ENCODE measurements around the gene KIF24.

The KIF24 gene

DNA sequence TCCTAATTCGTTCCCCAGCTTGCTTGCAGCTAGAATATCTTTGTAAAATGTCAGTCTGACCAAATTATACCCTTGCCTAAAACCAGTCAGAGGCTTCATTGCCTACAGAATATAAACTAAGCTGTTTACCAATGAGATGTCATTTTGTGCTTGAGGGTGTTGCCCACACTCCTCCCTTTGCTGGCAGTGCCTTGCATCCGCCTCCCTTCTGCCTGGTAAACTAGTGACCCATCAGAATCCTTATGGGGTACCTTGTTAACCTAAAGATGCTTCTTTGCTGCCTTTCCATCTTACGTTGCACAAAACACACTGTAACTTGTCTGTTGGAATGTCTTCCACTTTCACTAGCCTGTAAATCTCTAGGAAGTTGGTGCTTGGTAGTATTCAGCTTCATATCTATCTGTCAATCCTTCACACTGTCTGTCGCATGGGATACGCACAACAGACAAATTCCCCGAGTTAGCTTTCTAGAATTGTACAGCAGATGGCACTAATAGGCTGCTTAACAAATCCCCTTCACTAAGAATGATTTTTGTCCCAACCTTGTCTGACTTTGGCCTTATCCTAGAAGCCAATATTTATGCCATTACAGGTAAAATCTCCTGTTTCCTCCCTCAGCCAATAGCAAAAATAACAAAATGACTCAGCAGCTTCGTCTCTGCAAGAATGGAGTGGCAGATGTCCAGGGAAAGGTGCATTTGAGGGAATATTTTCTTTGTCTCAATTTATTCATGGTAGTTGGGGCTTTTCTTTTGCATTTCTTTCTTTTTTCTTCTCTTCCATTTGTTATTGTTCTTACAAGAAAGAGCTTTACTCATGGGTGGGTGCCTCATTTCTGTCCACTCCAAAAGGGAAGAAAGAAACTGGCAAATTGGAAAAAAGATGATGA lies 3.3 kb upstream of the KIF24 start:
- TF ChIP-seq, protein P1, sequence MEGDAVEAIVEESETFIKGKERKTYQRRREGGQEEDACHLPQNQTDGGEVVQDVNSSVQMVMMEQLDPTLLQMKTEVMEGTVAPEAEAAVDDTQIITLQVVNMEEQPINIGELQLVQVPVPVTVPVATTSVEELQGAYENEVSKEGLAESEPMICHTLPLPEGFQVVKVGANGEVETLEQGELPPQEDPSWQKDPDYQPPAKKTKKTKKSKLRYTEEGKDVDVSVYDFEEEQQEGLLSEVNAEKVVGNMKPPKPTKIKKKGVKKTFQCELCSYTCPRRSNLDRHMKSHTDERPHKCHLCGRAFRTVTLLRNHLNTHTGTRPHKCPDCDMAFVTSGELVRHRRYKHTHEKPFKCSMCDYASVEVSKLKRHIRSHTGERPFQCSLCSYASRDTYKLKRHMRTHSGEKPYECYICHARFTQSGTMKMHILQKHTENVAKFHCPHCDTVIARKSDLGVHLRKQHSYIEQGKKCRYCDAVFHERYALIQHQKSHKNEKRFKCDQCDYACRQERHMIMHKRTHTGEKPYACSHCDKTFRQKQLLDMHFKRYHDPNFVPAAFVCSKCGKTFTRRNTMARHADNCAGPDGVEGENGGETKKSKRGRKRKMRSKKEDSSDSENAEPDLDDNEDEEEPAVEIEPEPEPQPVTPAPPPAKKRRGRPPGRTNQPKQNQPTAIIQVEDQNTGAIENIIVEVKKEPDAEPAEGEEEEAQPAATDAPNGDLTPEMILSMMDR (IDR thresholded peaks at IDR 0.05; ENCODE audit: unreplicated experiment in 3 of 3) = peak; percentile 58 to 68 (median 61)
- Mint-ChIP-seq H3K4me1 (peaks cover 38% of the 10 kb centered on the region), H3K27me3 (ENCODE audit: low read depth) (no peaks in the 10 kb centered on the region), H3K4me3 (peak overlapping the region; percentile 71 to 82 (median 77)), H3K9me3 (no peaks in the 10 kb centered on the region), H3K36me3 (ENCODE audit: low read depth) (no peaks in the 10 kb centered on the region), H3K27ac (peak overlapping the region; percentile 12 to 89 (median 82))

DNA sequence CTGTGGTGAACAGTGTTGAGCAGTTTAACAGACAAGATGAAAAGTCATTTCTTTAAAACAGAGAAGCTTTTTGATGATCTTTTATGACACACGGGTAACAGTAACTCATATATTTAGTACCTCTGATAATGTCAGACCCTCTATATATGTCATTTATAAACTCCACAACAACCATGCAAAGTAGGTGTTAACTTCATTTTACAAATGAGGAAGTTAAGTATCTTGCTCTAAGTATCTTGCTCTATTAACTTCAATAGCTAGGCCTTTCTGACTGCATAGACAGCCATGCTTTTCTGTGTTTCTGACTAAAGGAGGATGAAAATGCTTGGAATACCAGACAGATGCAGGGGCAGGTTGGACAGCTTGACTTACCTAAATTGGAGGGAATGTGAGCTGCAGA lies 2.1 kb upstream of the KIF24 start:
- Mint-ChIP-seq H3K27me3 (ENCODE audit: low read depth) (no peaks in the 10 kb centered on the region), H3K27ac (peak overlapping the region; percentile 12 to 55 (median 22))

DNA sequence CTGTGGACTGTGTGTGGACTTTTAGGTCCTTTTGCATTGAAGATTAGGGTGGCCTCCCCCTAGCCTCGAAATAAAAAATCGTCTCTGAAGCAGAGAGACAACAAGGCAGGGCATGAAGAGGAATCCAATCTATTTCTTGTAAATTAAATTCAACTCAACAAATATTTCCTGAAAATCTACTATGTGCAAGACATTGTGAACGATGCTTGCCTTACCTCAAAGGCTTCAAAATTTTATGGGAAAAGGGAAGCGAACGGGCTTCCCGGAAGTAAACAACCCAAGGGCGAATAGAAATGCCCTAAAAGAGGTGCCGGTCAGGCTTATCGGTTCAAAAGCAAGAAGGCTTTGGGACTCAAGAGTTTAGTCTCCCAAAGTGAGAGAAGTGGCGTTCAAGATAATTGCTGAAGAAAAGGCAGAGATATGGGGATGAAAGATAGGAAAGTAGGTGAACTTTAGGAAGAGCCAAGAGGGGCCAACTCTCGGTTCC lies 525 bp downstream of the KIF24 start:
- TF ChIP-seq, protein P1 (IDR thresholded peaks at IDR 0.05; ENCODE audit: unreplicated experiment in 3 of 3) = peak in 1 of 3 experiments; percentile 13
- Mint-ChIP-seq H3K27ac (peak overlapping the region; percentile 92 to 98 (median 95)), H3K9me3 (no peaks in the 10 kb centered on the region), H3K36me3 (ENCODE audit: low read depth) (no peaks in the 10 kb centered on the region), H3K4me1 (peaks cover 40% of the 10 kb centered on the region), H3K4me3 (peak overlapping the region; percentile 94 to 96 (median 95)), H3K27me3 (ENCODE audit: low read depth) (no peaks in the 10 kb centered on the region)

More for the DNA sequence above, 2.1 kb upstream of the KIF24 start:
- H3K36me3 Mint-ChIP-seq (ENCODE audit: low read depth) = no peaks in the 10 kb centered on the region
- H3K9me3 Mint-ChIP-seq = no peaks in the 10 kb centered on the region
- TF ChIP-seq, protein P1 (IDR thresholded peaks at IDR 0.05; ENCODE audit: unreplicated experiment in 3 of 3) = no peak
- H3K4me3 Mint-ChIP-seq = peak overlapping the region; percentile 46 to 58 (median 57)
- peaks cover 45% of the 10 kb centered on the region for H3K4me1 Mint-ChIP-seq

DNA sequence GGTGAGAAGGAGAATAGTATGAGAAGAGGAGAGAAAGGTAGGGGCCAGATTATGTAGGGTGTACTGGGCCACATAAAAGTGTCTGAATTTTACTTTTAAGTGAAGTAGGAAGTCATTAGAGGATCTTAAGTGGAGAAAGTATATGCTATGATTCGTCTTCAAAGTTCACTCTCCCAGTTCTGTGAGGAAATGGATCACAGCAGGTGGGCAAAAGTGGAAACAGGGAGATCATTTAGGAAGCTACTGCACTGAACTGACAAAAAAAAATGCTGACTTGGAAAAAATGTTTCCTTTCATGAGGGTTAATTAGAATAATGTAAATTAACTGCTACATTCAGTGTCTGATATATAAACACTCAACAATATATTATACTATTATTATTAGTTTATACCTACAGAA lies 2.4 kb downstream of the KIF24 start:
- Mint-ChIP-seq H3K36me3 (ENCODE audit: low read depth) (no peaks in the 10 kb centered on the region), H3K27ac (no peak overlapping the region), H3K27me3 (ENCODE audit: low read depth) (no peaks in the 10 kb centered on the region), H3K9me3 (no peaks in the 10 kb centered on the region), H3K4me3 (peak overlapping the region; percentile 1 to 39 (median 25)), H3K4me1 (peaks cover 39% of the 10 kb centered on the region)
- TF ChIP-seq, protein P1 (IDR thresholded peaks at IDR 0.05; ENCODE audit: unreplicated experiment in 3 of 3) = no peak

DNA sequence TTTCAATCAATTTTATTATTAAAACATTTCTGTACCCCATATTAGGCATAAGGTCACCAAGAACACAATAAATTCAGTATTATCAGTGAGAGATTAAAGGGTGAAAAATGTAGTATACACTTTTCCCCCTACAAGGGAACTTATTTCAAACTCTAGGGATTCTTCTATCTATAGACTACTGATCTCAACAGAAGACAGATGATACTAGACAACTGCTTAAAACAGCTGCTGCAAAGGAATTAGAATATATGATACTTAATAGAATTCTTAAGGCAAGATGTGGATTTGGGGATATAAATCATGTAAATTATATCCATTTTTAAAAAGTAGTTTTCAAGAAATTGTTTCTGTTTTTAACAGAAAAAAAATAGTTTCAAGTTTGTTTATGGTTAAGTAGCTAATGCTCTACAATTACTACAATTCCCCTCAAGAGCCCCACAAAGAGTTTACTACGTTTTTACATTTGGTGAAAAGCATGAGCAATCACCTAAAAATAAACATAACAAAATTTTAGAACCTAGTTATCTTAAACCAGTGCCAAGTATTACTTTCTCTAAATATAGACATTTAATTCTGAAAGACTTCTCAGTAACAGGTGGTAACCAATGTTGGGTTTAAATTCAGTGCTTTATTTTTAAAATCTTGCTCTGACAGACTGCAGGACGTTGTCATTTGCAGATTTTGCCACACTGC lies 6.0 kb downstream of the KIF24 start:
- Mint-ChIP-seq H3K4me3 (peak overlapping the region in 1 of 3 experiments; percentile 26), H3K4me1 (peaks cover 46% of the 10 kb centered on the region), H3K27me3 (ENCODE audit: low read depth) (no peaks in the 10 kb centered on the region), H3K9me3 (no peaks in the 10 kb centered on the region), H3K27ac (peak overlapping the region; percentile 11 to 70 (median 62)), H3K36me3 (ENCODE audit: low read depth) (no peaks in the 10 kb centered on the region)
- TF ChIP-seq, protein P1 (IDR thresholded peaks at IDR 0.05; ENCODE audit: unreplicated experiment in 3 of 3) = no peak

Data from nephron (organoid).